ENCODE data around the gene CD276.
A peak's percentile ranks its signal among the peaks of the same experiment; 100 is the strongest.
"Not testable (repeated sequence)": the region's sequence is repeated elsewhere in the genome, so short reads cannot be mapped to it uniquely, and the experiment has no call there.

CD276 gene

GRCh38 chr15:73684581-73685455 lies 635 bp downstream of the CD276 start:
- DNase-seq (ENCODE audit: low spot score) = no peak

GRCh38 chr15:73685981-73686380 lies 1.8 kb downstream of the CD276 start:
- no peak for DNase-seq (ENCODE audit: low spot score)

- no peak for DNase-seq (ENCODE audit: low spot score)
Observed at GRCh38 chr15:73686781-73687256, 2.6 kb downstream of the CD276 start.

- no peak for DNase-seq (ENCODE audit: low spot score)
Observed at GRCh38 chr15:73687351-73687750, 3.2 kb downstream of the CD276 start.

- DNase-seq (ENCODE audit: low spot score) = no peak
Observed at GRCh38 chr15:73688455-73688854, 4.3 kb downstream of the CD276 start.

GRCh38 chr15:73691396-73691795 lies 7.2 kb downstream of the CD276 start:
- no peak for DNase-seq (ENCODE audit: low spot score)

- DNase-seq (ENCODE audit: low spot score) = no peak
Observed at GRCh38 chr15:73694419-73694818, 10.2 kb downstream of the CD276 start.

- DNase-seq (ENCODE audit: low spot score) = no peak
Observed at GRCh38 chr15:73695773-73696640, 11.8 kb downstream of the CD276 start.

GRCh38 chr15:73696641-73697001 lies 12.4 kb downstream of the CD276 start:
- DNase-seq (ENCODE audit: low spot score) = no peak

- DNase-seq (ENCODE audit: low spot score) = peak; percentile 72
Observed at GRCh38 chr15:73697033-73697467, 12.9 kb downstream of the CD276 start.

- no peak for DNase-seq (ENCODE audit: low spot score)
Observed at GRCh38 chr15:73699249-73700040, 15.3 kb downstream of the CD276 start.

GRCh38 chr15:73700041-73700842 lies 16.1 kb downstream of the CD276 start:
- peak; percentile 77 for DNase-seq (ENCODE audit: low spot score)

- DNase-seq (ENCODE audit: low spot score) = not testable (repeated sequence)
Observed at GRCh38 chr15:73702311-73703239, 18.4 kb downstream of the CD276 start.

- not testable (repeated sequence) for DNase-seq (ENCODE audit: low spot score)
Observed at GRCh38 chr15:73703601-73704000, 19.4 kb downstream of the CD276 start.

- DNase-seq (ENCODE audit: low spot score) = not testable (repeated sequence)
Observed at GRCh38 chr15:73704142-73704868, 20.1 kb downstream of the CD276 start.

- DNase-seq (ENCODE audit: low spot score) = peak; percentile 60
Observed at GRCh38 chr15:73704869-73705645, 20.9 kb downstream of the CD276 start.

- no peak for DNase-seq (ENCODE audit: low spot score)
Observed at GRCh38 chr15:73708691-73709090, 24.5 kb downstream of the CD276 start.

- no peak for DNase-seq (ENCODE audit: low spot score)
Observed at GRCh38 chr15:73709241-73709640, 25.1 kb downstream of the CD276 start.
